Measurements from ENCODE around the gene CEPT1.

The CEPT1 gene

DNA sequence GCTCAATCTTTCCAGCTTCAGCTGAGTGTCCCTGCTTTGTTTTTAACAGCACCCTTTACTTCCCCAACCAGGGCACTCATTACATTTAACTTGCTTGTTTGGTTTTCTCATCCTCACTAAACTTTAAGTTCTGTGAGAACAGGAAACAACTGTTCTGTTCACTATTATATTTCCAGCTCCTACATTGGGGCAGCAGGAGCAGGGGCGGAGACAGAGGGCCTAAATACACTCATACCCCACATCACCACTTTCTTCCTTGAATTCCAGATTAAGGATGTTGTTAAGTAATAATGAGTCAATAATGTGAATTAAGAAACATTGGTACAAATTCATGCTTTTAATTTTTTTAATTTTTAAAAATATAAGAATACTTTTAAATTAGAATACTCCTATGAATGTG is 6.2 kb upstream of the CEPT1 start:
- in situ Hi-C loops (cut with MboI; ENCODE audit: low pct_unique_long_range_greater_than_20kb, low sequenced_read_pairs, unreplicated experiment) = no loop called here
- TF ChIP-seq, protein P1, sequence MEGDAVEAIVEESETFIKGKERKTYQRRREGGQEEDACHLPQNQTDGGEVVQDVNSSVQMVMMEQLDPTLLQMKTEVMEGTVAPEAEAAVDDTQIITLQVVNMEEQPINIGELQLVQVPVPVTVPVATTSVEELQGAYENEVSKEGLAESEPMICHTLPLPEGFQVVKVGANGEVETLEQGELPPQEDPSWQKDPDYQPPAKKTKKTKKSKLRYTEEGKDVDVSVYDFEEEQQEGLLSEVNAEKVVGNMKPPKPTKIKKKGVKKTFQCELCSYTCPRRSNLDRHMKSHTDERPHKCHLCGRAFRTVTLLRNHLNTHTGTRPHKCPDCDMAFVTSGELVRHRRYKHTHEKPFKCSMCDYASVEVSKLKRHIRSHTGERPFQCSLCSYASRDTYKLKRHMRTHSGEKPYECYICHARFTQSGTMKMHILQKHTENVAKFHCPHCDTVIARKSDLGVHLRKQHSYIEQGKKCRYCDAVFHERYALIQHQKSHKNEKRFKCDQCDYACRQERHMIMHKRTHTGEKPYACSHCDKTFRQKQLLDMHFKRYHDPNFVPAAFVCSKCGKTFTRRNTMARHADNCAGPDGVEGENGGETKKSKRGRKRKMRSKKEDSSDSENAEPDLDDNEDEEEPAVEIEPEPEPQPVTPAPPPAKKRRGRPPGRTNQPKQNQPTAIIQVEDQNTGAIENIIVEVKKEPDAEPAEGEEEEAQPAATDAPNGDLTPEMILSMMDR (IDR thresholded peaks at IDR 0.05; ENCODE audit: extremely low read depth, insufficient read depth, missing control alignments) = no peak
- DNase-seq (ENCODE audit: low spot score) = no peak

DNA sequence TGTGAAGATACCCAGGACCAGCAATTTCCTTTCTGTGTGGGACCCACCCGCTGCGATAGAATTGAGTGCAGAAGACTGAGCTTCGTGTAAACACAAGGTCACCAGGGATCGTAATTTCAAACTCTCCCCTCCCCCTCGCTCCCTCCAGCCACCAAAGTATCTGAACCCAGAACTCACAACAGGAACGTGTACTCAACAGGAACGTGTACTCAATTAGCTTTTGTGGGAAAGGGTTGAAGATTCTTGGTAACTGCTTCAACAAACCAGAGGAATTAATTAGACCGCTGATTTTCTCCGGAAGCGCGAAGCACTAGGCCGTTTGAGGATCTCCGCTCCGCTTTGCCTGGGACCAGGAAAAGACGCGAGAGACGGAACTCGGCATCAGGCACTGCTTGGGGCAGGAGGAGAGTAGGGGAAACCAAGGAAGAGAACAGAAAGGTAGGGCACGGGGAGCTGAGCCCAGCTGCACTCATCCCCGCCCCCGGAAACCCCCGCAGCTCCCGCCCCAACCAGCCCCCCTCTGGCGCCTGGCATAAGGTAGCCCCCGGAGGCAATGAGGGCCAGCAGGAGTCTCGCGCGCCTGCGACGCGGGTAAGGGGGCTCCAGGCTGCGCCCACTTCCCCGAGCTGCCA is 583 bp upstream of the CEPT1 start:
- TF ChIP-seq, protein P1 (IDR thresholded peaks at IDR 0.05; ENCODE audit: extremely low read depth, insufficient read depth, missing control alignments) = no peak
- in situ Hi-C loops (cut with MboI; ENCODE audit: low pct_unique_long_range_greater_than_20kb, low sequenced_read_pairs, unreplicated experiment) = no loop called here
- peak; percentile 54 for DNase-seq (ENCODE audit: low spot score)

DNA sequence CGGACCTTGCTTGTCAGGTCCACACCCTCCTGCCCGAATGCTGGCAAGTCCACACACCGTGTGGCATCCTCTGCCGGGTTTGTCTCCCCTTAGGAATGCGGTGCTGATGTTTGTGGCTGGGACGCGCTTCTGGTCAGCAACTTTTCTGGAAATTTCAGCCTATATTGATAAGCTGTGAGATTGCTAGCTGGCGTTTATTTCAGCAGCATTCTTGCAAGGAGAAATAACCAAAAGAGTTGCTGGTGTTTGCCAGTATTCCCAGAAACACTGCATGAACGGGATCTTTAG is 601 bp downstream of the CEPT1 start:
- TF ChIP-seq, protein P1 (IDR thresholded peaks at IDR 0.05; ENCODE audit: extremely low read depth, insufficient read depth, missing control alignments) = no peak
- DNase-seq (ENCODE audit: low spot score) = no peak
- in situ Hi-C loops (cut with MboI; ENCODE audit: low pct_unique_long_range_greater_than_20kb, low sequenced_read_pairs, unreplicated experiment) = no loop called here

DNA sequence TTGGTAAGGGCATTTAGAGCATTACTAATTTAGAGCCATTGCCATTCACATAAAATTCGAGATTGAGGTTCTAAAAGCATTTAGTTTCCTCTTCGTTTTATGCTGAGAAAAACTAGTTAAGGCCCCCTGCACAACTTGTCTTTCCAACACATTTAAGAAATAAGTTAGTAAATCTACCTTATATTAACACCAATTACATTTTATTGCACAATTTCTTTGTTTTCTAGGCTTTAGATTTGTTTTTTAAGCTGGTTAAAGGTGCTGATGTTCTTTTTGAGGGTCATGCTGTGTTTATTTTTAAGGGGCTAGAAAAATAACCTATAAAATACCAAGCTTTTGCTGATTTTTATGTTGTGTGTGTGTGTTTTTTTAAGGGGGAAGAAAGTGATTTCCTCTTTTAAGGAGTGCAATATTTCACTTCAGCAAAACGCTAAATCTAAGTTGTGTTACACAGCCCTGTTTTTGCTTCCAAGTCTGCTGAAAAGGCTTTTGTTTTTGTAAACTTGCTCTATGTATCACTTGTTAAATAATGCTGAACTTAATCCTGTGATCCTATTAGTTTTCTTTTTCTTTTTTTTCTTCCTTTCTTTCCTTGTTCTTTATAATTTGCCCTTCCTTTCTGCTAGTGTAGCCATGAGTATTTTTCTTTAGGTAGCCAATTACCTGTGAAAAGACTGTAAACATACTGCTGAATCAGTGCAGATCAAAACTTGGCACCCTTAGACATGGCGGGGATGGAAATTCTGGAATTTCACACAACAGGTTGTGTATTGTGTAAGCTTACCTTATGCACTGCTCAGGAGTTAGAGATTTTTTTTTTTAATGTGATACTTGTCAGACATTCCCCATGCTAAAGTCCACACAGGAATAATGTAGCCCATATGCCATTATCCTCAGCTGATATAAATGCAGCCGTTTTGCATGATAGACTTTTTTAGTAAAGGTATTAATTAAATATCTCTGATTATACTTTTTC is 1.5 kb downstream of the CEPT1 start:
- in situ Hi-C loops (cut with MboI; ENCODE audit: low pct_unique_long_range_greater_than_20kb, low sequenced_read_pairs, unreplicated experiment) = no loop called here
- TF ChIP-seq, protein P1 (IDR thresholded peaks at IDR 0.05; ENCODE audit: extremely low read depth, insufficient read depth, missing control alignments) = no peak
- DNase-seq (ENCODE audit: low spot score) = no peak

DNA sequence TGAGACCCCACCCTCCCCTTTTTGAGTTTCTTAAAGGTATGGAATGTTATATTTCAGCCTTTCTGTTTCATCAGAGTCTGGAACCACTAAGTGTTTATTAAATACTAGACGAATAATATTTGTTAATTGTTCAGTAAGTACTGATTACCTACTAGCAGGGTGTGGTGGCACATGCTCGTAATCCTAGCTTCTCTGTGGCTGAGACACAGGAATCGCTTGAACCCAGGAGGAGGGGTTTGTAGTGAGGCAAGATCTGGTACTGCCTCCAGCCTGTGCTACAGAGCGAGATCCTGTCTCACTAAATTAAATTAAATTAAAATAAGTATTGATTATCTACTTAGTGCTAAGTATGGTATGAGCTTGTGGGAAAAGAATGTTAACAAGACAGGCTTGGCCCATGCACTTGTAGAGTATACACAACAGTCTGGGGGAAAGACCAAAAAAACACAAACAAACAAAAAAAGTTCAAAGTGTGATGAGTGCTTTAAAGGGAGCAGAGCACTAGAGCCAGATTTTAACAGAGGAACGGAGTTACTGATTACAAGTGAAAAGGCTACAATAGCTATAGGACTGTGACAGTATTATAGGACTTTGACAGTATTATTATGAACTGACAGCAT is 2.4 kb downstream of the CEPT1 start:
- DNase-seq (ENCODE audit: low spot score) = no peak

DNA sequence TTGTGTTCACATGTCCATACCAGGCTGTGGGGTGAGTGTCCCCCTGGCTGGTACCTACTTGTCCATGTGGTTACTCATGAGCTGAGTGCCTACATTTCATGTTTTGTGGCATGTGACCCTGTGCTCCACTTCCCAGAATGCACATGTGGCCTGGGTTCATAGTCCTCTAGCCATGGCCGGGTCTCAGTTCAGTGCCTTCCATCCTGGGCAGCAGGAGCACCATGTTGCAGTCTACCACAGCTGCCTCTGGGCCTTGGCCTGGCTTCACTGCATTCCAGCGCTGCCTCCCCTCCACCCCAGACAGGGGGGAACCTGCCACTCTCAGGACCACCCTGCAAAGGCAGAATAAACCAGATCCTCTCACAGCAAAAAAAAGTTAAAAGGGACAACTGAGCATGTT is 5.5 kb downstream of the CEPT1 start:
- TF ChIP-seq, protein P1 (IDR thresholded peaks at IDR 0.05; ENCODE audit: extremely low read depth, insufficient read depth, missing control alignments) = no peak
- DNase-seq (ENCODE audit: low spot score) = no peak
- in situ Hi-C loops (cut with MboI; ENCODE audit: low pct_unique_long_range_greater_than_20kb, low sequenced_read_pairs, unreplicated experiment) = no loop called here

More for the DNA sequence above, 2.4 kb downstream of the CEPT1 start:
- TF ChIP-seq, protein P1 (IDR thresholded peaks at IDR 0.05; ENCODE audit: extremely low read depth, insufficient read depth, missing control alignments) = no peak
- in situ Hi-C loops (cut with MboI; ENCODE audit: low pct_unique_long_range_greater_than_20kb, low sequenced_read_pairs, unreplicated experiment) = no loop called here

Measured in GM13977 (cell line).